Loucy (cell line): ENCODE results near the gene DNAJC11.

ENCODE experiments used
- H2AFZ ChIP-seq: fragments of 200-600 bp; sonication (generic); 2 replicates; pipeline ENCODE4 v1.6.0; 2016; ENCODE audit warnings: antibody characterized with exemption, mild to moderate bottlenecking, low read length, moderate library complexity
- H3F3A ChIP-seq: fragments of 200-600 bp; 2 replicates; pipeline ENCODE4 v1.6.0; 2016; ENCODE audit warnings: antibody characterized with exemption, low read depth, mild to moderate bottlenecking
- H3K27me3 ChIP-seq: fragments of 200-600 bp; sonication (generic); 2 replicates; pipeline ENCODE4 v1.6.1; 2014; ENCODE audit warnings: low read length, mild to moderate bottlenecking; ENCODE audit not compliant: insufficient read depth, poor library complexity, severe bottlenecking
- H3K36me3 ChIP-seq: fragments of 200-600 bp; sonication (generic); 2 replicates; pipeline ENCODE4 v1.6.1; 2016; ENCODE audit warnings: low read length; ENCODE audit not compliant: insufficient read depth
- H3K4me1 ChIP-seq: fragments of 200-600 bp; sonication (generic); 2 replicates; pipeline ENCODE4 v1.5.1; 2014; ENCODE audit warnings: low read length, mild to moderate bottlenecking; ENCODE audit not compliant: insufficient read depth, poor library complexity, severe bottlenecking
- H3K4me2 ChIP-seq: fragments of 200-600 bp; sonication (generic); 2 replicates; pipeline ENCODE4 v1.6.0; 2014; ENCODE audit warnings: antibody characterized with exemption, low read length, low read depth, mild to moderate bottlenecking; ENCODE audit not compliant: poor library complexity, severe bottlenecking
- H3K4me3 ChIP-seq: fragments of 200-600 bp; sonication (generic); 2 replicates; pipeline ENCODE4 v1.5.1; 2014; ENCODE audit warnings: low read length, mild to moderate bottlenecking, mixed read lengths; ENCODE audit not compliant: poor library complexity, severe bottlenecking
- H3K79me2 ChIP-seq: fragments of 200-600 bp; sonication (generic); 2 replicates; pipeline ENCODE4 v1.6.1; 2014; ENCODE audit warnings: low read length; ENCODE audit not compliant: insufficient read depth
- H3K9ac ChIP-seq: fragments of 200-600 bp; sonication (generic); 2 replicates; pipeline ENCODE4 v1.6.0; 2014; ENCODE audit warnings: mild to moderate bottlenecking, low read depth, low read length, moderate library complexity; ENCODE audit not compliant: poor library complexity, severe bottlenecking
- H3K9me2 ChIP-seq: fragments of 200-600 bp; sonication (generic); replicated peaks from 2 replicates; pipeline ENCODE4 v1.6.1; 2016; ENCODE audit warnings: low read depth, low read length, mixed read lengths
- H3K9me3 ChIP-seq: fragments of 200-600 bp; sonication (generic); 2 replicates; pipeline ENCODE4 v1.6.1; 2014; ENCODE audit warnings: mild to moderate bottlenecking, antibody characterized with exemption, low read length, low read depth; ENCODE audit not compliant: insufficient read depth
- H4K20me1 ChIP-seq: fragments of 200-600 bp; sonication (generic); 2 replicates; pipeline ENCODE4 v1.6.0; 2014; ENCODE audit warnings: antibody characterized with exemption, low read length, mild to moderate bottlenecking; ENCODE audit not compliant: insufficient read depth, poor library complexity, severe bottlenecking
- CTCF ChIP-seq: fragments of 200-600 bp; sonication (generic); conservative IDR thresholded peaks from 2 replicates; pipeline ENCODE4 v1.5.1; 2014; ENCODE audit warnings: mild to moderate bottlenecking, antibody characterized with exemption, low read length
- EZH2phosphoT487 ChIP-seq: fragments of 200-600 bp; IDR thresholded peaks from 2 replicates; pipeline ENCODE4 v1.6.1; 2018; ENCODE audit warnings: antibody characterized with exemption, mild to moderate bottlenecking, moderate library complexity, borderline replicate concordance

The DNAJC11 gene

DNA sequence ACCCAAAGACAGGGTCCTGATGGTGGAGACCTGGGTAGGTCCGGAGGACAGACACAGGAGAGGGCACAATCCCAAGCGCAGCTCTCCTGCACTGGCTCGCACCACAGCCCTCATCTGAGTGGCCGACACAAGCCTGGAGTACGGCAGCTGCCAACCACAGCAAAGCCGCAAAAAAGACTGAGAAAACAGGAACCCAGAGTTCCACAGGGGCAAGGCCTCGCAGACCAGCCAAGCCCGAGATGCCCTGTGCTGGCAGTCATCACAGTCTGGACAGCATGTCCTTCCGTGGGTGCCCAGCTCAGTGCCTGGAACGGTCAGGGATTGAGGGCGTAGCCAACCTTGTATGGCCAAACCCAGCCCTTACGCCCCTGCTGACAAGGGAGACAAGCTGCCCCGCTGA is 110.4 kb downstream of the DNAJC11 start:
- TF ChIP-seq CTCF, result no peak
- Histone ChIP-seq H3K9me2 (no peaks in the 10 kb centered on the region), H3K4me2 (no peak overlapping the region), H3K9ac (no peak overlapping the region), H3K36me3 (peaks cover 58% of the 10 kb centered on the region; the same call in 1 of the 2 replicates), H4K20me1 (peaks cover 8% of the 10 kb centered on the region), H3K79me2 (peaks cover 7% of the 10 kb centered on the region; the same call in 1 of the 2 replicates), H3F3A (no peaks in the 10 kb centered on the region), H3K4me3 (no peak overlapping the region), H3K27me3 (no peaks in the 10 kb centered on the region), H3K9me3 (no peaks in the 10 kb centered on the region), H3K4me1 (no peaks in the 10 kb centered on the region), H2AFZ (no peak overlapping the region)

DNA sequence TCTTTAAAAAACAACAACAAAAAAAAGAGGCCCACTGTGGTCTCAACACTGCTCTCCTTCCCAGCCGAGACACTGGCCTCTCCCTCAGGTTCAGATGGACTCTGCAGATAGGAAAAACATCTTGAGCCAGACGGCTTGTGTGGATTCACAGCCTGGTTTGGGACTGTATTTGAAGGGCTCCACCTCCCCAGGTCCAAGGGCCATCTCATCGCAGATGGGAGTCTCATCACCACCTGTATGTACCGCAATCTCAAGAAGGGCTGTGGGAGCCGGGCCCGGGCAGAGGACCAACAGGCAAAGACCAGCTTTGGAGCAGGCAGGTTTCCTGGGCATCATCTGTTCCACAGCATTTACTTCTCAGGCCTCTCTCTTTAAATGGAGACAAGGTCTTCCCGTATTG is 111.6 kb downstream of the DNAJC11 start:
- H3K4me1 ChIP-seq, result no peaks in the 10 kb centered on the region
- no peak overlapping the region for H3K4me3 ChIP-seq
- H3K4me2 ChIP-seq, result no peak overlapping the region
- no peaks in the 10 kb centered on the region for H3K79me2 ChIP-seq
- H4K20me1 ChIP-seq, result peaks cover 2% of the 10 kb centered on the region
- peaks cover 47% of the 10 kb centered on the region; the same call in 1 of the 2 replicates for H3K36me3 ChIP-seq
- H3K9me2 ChIP-seq, result no peaks in the 10 kb centered on the region
- no peak overlapping the region for H2AFZ ChIP-seq
- no peaks in the 10 kb centered on the region for H3K9me3 ChIP-seq
- H3F3A ChIP-seq, result no peaks in the 10 kb centered on the region
- H3K9ac ChIP-seq, result no peak overlapping the region
- no peaks in the 10 kb centered on the region for H3K27me3 ChIP-seq
- TF ChIP-seq EZH2phosphoT487 (no peak), CTCF (no peak)

DNA sequence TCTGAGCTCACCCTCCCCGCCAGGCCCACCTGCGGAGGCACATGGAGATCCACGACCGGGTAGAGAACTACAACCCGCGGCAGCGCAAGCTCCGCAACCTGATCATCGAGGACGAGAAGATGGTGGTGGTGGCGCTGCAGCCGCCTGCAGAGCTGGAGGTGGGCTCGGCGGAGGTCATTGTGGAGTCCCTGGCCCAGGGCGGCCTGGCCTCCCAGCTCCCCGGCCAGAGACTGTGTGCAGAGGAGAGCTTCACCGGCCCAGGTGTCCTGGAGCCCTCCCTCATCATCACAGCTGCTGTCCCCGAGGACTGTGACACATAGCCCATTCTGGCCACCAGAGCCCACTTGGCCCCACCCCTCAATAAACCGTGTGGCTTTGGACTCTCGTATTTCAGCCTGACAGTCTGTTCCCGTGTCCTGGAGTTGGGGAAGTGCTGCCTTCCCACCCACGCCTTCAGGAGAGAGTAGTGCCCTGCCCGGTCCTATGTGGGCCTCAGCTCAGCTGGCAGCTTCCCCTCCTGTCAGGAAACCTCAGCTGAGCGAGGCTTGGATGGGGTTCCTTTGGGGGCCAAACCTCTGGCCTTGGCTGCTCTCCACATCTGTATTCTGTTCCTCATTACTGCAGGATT is 112.6 kb downstream of the DNAJC11 start:
- H3K27me3 ChIP-seq, result no peaks in the 10 kb centered on the region
- no peaks in the 10 kb centered on the region for H3F3A ChIP-seq
- no peaks in the 10 kb centered on the region for H3K9me3 ChIP-seq
- H3K4me2 ChIP-seq, result no peak overlapping the region
- H2AFZ ChIP-seq, result no peak overlapping the region
- no peak for TF ChIP-seq EZH2phosphoT487
- TF ChIP-seq CTCF, result no peak
- no peaks in the 10 kb centered on the region for H3K4me1 ChIP-seq
- H4K20me1 ChIP-seq, result peaks cover 3% of the 10 kb centered on the region
- H3K4me3 ChIP-seq, result no peak overlapping the region
- H3K36me3 ChIP-seq, result peaks cover 37% of the 10 kb centered on the region; the same call in 1 of the 2 replicates
- H3K79me2 ChIP-seq, result no peaks in the 10 kb centered on the region
- H3K9ac ChIP-seq, result no peak overlapping the region
- no peaks in the 10 kb centered on the region for H3K9me2 ChIP-seq
